Measurements from ENCODE around the gene CLCF1. TPM values are rescaled to one million over a fixed set of nuclear protein-coding genes. Genes with fewer than 3 reads are reported as not detected.

Gene CLCF1
- total and polyA plus RNA-seq, 2 of the 13 experiments (the other 11 are each of a cell fraction or from before 2014, with no cell fraction given), result 0.49 to 0.78 TPM

- TF ChIP-seq ZNF207 (IDR thresholded peaks at IDR 0.05; ENCODE audit: borderline replicate concordance), result no peak
- no peak for TF ChIP-seq ZNF251 (CRISPR knock-in tag; IDR thresholded peaks at IDR 0.05)
- no peak for TF ChIP-seq SRSF1 (optimal IDR thresholded peaks at IDR 0.05; ENCODE audit: low read depth, low read length)
- TF ChIP-seq FOXO1 (CRISPR knock-in tag; IDR thresholded peaks at IDR 0.05), result peak; percentile 92
- no peak for TF ChIP-seq HOXA7 (CRISPR knock-in tag; IDR thresholded peaks at IDR 0.05)
- TF ChIP-seq MAFG (CRISPR knock-in tag; IDR thresholded peaks at IDR 0.05), result no peak
- TF ChIP-seq SRF (IDR thresholded peaks at IDR 0.05; ENCODE audit: low read depth, low read length), result peak; percentile 81
- no peak for TF ChIP-seq ARNT (IDR thresholded peaks at IDR 0.05)
- TF ChIP-seq ZBTB20 (CRISPR knock-in tag; IDR thresholded peaks at IDR 0.05; ENCODE audit: borderline replicate concordance, low read depth), result peak; percentile 66; the same call in 1 of the 2 replicates
- no peak for TF ChIP-seq BCL3 (CRISPR knock-in tag; IDR thresholded peaks at IDR 0.05)
- TF ChIP-seq ZBTB2 (CRISPR knock-in tag; IDR thresholded peaks at IDR 0.05; ENCODE audit: low read depth), result no peak
- TF ChIP-seq ZBTB40 (IDR thresholded peaks at IDR 0.05), result no peak
- TF ChIP-seq ZBTB40 (CRISPR knock-in tag; IDR thresholded peaks at IDR 0.05), result peak; percentile 48; the same call in 1 of the 2 replicates
- TF ChIP-seq FOXP1 (IDR thresholded peaks at IDR 0.05), result peak; percentile 63; the same call in 1 of the 2 replicates
- TF ChIP-seq FOXP1 (CRISPR knock-in tag; IDR thresholded peaks at IDR 0.05), result peak; percentile 79
- TF ChIP-seq ZNF263 (CRISPR knock-in tag; IDR thresholded peaks at IDR 0.05), result peak; percentile 55; the same call in 1 of the 2 replicates
- TF ChIP-seq ZNF678 (CRISPR knock-in tag; IDR thresholded peaks at IDR 0.05), result no peak
- peak; percentile 53; the same call in 1 of the 2 replicates for TF ChIP-seq ZNF451 (CRISPR knock-in tag; IDR thresholded peaks at IDR 0.05)
- TF ChIP-seq CENPX (CRISPR knock-in tag; IDR thresholded peaks at IDR 0.05), result no peak
Measured at GRCh38 chr11:67354075-67355022, 19.0 kb downstream of the CLCF1 start (continued).

Data from HepG2 (cell line).